GM19035 (cell line): Measurements from ENCODE around the gene CEBPZ.

Experiments
- ATAC-seq: cut with Tn5 transposase; IDR thresholded peaks from one replicate; pipeline ENCODE4 v1.9.1; 2021; ENCODE audit not compliant: unreplicated experiment

Gene CEBPZ

GRCh38 chr2:37181726-37182684, 49.4 kb downstream of the CEBPZ start:
- ATAC-seq = no peak

- no peak for ATAC-seq
Observed at GRCh38 chr2:37180640-37181039, 50.8 kb downstream of the CEBPZ start.

GRCh38 chr2:37180006-37180639, 51.3 kb downstream of the CEBPZ start:
- ATAC-seq = no peak

- no peak for ATAC-seq
Observed at GRCh38 chr2:37173741-37174140, 57.7 kb downstream of the CEBPZ start.

DNA sequence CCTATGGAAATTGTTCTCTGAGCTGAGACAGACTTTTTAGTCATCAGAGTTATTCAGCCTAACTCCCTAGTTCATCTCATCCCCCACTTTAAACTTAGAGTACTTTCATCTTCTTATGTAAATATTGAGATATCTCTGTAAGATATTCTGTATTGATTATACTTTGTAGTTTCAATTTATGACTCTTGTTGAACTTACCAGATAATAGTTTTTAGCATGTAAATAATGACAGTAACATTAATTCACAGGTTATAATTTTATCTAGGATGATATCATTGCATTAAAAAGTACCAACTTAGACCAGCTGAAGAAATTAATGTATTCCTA, 59.8 kb downstream of the CEBPZ start:
- ATAC-seq = no peak

- peak; percentile 52 for ATAC-seq
Observed at GRCh38 chr2:37168217-37168981, 63.0 kb downstream of the CEBPZ start.

DNA sequence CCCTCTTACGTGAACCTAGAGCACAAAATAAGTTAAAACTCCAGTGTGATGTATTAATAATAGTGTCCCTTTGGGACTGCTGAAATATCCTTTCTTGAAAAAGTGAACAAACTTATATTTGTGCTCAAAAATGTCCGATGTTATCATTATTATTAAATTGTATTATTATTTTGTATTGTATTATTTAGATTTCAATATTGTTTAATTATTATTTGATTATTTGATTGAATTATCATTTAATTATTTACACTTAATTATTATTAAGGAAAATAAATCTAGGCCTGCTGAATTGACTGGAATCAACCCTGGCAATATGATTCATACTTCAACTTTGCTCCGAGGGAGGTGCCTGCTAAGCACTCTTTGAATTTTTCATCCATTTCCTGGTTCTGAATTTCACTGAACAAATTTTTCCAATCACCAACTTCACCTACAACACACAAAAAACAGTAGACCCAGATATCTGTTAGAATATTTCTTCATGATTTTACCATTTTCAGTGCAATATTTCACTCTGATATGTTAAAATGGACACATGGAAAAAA, 63.7 kb downstream of the CEBPZ start:
- ATAC-seq = no peak

GRCh38 chr2:37164757-37165156, 66.6 kb downstream of the CEBPZ start:
- ATAC-seq = no peak

GRCh38 chr2:37156857-37157714, 74.3 kb downstream of the CEBPZ start, which contains the start of gene EIF2AK2:
TSS of gene EIF2AK2 (minus strand) at chr2:37156980. CDS start at chr2:37147806, 9,174 bp downstream.
- peak; percentile 84 for ATAC-seq

DNA sequence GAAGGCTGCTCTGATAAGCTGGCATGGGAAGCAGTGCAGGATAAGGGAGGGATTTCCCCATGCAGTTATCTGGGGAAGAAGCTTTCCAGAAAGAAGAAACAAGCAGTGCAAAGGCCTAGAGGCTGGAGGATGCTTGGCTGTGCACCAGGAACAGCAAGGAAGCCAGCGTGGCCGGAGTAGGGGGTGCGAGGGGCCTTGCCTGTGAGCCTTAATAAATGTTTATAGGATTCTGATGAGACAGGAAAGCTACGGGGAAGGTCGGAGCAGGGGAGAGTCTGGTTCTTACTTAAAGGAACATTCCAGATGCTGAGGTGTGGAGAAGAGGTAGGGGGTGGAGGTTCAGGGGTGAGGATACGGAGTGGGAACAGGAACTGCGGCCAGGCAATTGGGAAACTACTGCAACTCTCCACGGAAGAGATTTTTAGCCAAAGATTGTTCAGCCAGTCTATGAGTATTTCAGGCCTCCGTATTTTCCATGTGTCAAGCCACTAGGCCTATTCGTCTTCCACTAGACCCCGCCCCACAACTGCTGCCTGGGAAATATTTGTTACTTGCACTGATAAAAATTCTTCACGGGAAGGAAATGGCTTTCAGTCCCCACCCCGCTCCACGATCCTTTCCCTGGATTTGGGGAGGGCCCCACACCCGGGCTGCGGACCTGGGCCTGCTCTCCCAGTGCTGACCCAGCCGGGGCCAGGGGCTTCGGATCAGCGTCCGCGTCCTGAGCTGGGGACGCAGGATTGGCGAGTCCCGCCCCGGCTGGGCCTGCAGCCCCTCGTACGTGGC, 75.1 kb downstream of the CEBPZ start:
- peak; percentile 31 for ATAC-seq

- ATAC-seq = no peak
Observed at GRCh38 chr2:37154785-37155184, 76.6 kb downstream of the CEBPZ start.

GRCh38 chr2:37153224-37153623, 78.2 kb downstream of the CEBPZ start:
- ATAC-seq = no peak
